Measurements from ENCODE around the gene SET.

The SET gene

DNA sequence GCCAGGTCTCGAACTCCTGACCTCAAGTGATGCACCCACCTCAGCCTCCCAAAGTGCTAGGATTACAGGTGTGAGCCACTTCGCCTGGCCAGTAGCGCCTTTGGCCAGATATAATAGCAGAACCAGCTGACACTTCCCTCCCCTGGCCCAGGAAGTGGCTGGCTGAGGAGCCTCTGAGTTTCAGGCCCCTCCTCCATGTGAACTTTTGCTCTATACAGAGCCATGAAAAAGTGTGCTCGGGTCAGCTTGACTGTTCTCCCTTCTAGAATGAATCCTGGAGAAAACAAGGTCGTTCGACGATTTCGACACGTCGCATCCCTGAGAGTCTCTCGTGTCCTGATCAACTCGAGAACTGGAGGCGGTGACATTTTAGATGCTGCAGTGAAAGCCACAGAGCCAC is 43.6 kb downstream of the SET start:
- DNase-seq = no peak

DNA sequence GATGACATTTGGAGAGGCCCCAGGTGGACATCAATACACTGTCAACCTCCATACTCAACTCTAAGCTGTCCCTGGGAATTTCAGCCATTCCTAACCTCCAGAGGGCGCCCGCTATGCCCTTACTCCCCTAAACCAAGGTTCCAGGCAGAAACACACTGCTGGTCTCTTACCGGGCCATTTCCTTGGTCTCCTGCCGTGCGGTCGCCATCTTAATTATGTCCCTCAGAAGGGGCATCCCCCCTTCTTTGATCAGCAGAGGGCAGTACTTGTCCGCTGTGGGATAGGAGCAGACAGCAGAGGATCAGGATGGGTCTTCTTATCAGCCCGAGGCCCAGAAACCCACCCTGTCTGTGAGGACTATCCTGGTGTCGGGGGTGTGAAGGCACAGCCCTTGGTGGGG is 44.2 kb downstream of the SET start:
- DNase-seq = no peak

DNA sequence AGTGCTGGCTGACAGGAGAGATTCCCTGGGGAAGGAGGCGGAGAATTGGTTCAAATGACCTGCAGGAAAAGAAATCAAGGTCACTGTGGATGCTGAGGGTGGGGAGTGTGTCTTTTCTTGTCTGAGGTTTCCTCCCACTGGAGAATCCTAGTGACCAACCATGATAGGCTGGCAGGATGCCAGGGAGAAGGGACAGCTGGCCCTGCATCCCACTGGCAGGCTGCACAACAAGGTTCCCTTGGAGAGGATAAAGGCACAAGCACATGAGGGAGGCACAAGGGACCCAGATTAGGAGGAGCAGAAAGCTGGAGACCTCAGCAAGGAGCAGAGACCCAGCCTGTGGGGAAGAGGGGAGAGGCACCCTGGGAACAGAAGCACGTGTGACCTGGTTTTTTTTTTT is 46.4 kb downstream of the SET start:
- no peak for DNase-seq

DNA sequence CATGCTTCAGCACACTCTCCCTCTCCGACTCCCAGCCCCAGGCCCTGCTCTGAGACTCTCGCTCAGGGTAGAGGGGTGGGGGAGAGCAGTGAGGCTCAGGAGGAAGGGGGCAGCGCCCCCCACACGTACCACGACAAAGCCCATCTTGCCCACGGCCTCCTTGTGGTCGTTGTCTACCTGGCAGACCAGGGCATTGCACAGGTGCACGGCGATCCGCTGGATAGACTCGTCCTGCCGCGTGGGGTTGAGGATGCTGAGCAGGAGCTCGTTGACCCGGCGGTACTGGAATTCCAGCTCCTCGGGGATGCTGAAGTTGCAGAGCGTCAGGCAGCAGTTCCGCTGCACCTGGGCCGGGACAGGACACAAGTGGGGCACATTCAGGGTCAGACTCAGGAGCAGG is 53.4 kb downstream of the SET start:
- DNase-seq = no peak

DNA sequence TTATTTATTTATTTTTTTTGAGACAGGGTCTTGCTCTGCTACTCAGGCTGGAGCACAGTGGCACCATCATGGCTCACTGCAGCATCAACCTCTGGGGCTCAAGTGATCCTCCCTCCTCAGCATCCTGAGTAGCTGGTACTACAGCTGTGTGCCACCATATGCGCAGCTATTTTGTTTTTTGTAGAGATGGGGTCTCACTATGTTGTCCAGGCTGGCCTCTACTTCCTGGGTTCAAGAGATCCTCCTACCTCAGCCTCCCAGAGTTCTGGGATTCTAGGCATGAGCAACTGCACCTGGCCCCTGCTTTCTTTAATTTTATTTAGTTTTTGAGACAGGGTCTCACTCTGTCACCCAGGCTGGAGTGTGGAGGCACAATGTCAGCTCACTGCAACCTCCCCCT is 54.4 kb downstream of the SET start:
- DNase-seq = no peak
